K562 (cell line): ENCODE results near the gene CD244. TPM values are rescaled to one million over a fixed set of nuclear protein-coding genes. Genes with fewer than 3 reads are reported as not detected.
A peak's percentile ranks its signal among the peaks of the same experiment; 100 is the strongest.

Experiments
- ATAC-seq: fragments of 200-7000 bp; cut with Tn5 transposase; 3 replicates; pipeline ENCODE4 v1.9.1; 2020; ENCODE audit warnings: moderate library complexity
- BruUV-seq: library from RNA; stranded (reverse); fragments of 400-500 nt; replicated peaks from 2 replicates; lab custom pipeline; 2021; lab: Mats Ljungman, UMichigan
- CTCF ChIA-PET: fragments of 300-600 bp; formaldehyde crosslinking; extraction: SDS; loops from one replicate; lab custom pipeline; 2021; ENCODE audit warnings: low intra/inter-chr PET ratio; lab: Yijun Ruan, JAX
- POLR2A ChIA-PET: fragments of 300-600, 350-650 bp; sonication (Branson Sonifier 250); formaldehyde crosslinking; extraction: SDS; loops from one replicate; lab custom pipeline; 2021; ENCODE audit warnings: antibody characterized with exemption, inconsistent platforms; lab: Yijun Ruan, JAX
- DNase-seq, 4 experiments: peaks; one replicate each; pipeline versions ENCODE4 v3.0.0 to v3.0.0-alpha.2; 2011 to 2018; ENCODE audit warnings: low spot score in 3 of 4, mixed read lengths in 3 of 4; ENCODE audit errors: extremely low read depth in 1 of 4
- FAIRE-seq: peaks from 2 replicates; lab custom pipeline; 2011; peaks lifted over from hg19 to GRCh38; lab: Jason Lieb, UNC
- H2AFZ ChIP-seq: 2 replicates; pipeline ENCODE4 v1.6.0; 2011; ENCODE audit warnings: low read depth, low read length, control low read depth, inconsistent platforms
- H3K27ac ChIP-seq: fragments of 200-600 bp; 3 replicates; pipeline ENCODE4 v1.8.0; 2011; ENCODE audit warnings: low read depth, mild to moderate bottlenecking, control low read depth, inconsistent platforms, low read length, moderate library complexity, mixed read lengths; ENCODE audit errors: extremely low read depth
- H3K27me3 ChIP-seq, 2 experiments: fragments of 300-600 bp in 1 of 2; 2 replicates in 1 of 2; 3 replicates in 1 of 2; pipeline versions ENCODE4 v1.6.0 to v1.8.0; 2011; ENCODE audit warnings: inconsistent platforms in 2 of 2, low read length in 2 of 2, mild to moderate bottlenecking in 1 of 2, mixed read lengths in 1 of 2, moderate library complexity in 1 of 2; ENCODE audit not compliant: control insufficient read depth in 2 of 2, insufficient read depth in 2 of 2
- H3K36me3 ChIP-seq: fragments of 300-600 bp; 3 replicates; pipeline ENCODE4 v1.8.0; 2011; ENCODE audit warnings: mild to moderate bottlenecking, low read length, inconsistent platforms; ENCODE audit not compliant: control insufficient read depth, insufficient read depth
- H3K4me1 ChIP-seq, 2 experiments: fragments of 200-600 bp in 1 of 2; replicated peaks in 1 of 2; 2 replicates in 1 of 2; 3 replicates in 1 of 2; pipeline versions ENCODE4 v1.5.1 to v1.8.0; 2011; ENCODE audit warnings: inconsistent platforms in 2 of 2, low read length in 2 of 2, mild to moderate bottlenecking in 1 of 2, mixed read lengths in 1 of 2, moderate library complexity in 1 of 2; ENCODE audit not compliant: control insufficient read depth in 2 of 2, insufficient read depth in 2 of 2
- H3K4me2 ChIP-seq: 2 replicates; pipeline ENCODE4 v1.6.1; 2011; ENCODE audit warnings: low read length, control low read depth, inconsistent platforms, mixed read lengths; ENCODE audit not compliant: insufficient read depth
- H3K4me3 ChIP-seq: fragments of 200-600 bp; sonication (generic), shearing (Covaris generic); 2 replicates; pipeline ENCODE4 v1.5.1; 2016; ENCODE audit warnings: control low read depth, inconsistent platforms
- H3K79me2 ChIP-seq: fragments of 200-600 bp; 3 replicates; pipeline ENCODE4 v1.8.0; 2011; ENCODE audit warnings: low read length, inconsistent platforms; ENCODE audit not compliant: control insufficient read depth, insufficient read depth
- H3K9ac ChIP-seq, 2 experiments: 2 replicates each; pipeline versions ENCODE4 v1.6.0 to v1.6.1; 2011; ENCODE audit warnings: low read depth in 2 of 2, low read length in 2 of 2, control low read depth in 1 of 2, inconsistent platforms in 1 of 2, mild to moderate bottlenecking in 1 of 2, mixed read lengths in 1 of 2; ENCODE audit not compliant: insufficient read depth in 1 of 2
- H3K9me1 ChIP-seq: one replicate; pipeline ENCODE4 v1.6.0; 2011; ENCODE audit warnings: inconsistent platforms, mild to moderate bottlenecking, low read length, moderate library complexity; ENCODE audit not compliant: control insufficient read depth, insufficient read depth
- H3K9me3 ChIP-seq: replicated peaks from 2 replicates; pipeline ENCODE4 v1.5.1; 2011; ENCODE audit warnings: low read depth, low read length, inconsistent platforms; ENCODE audit not compliant: control insufficient read depth, insufficient read depth
- H4K20me1 ChIP-seq: replicated peaks from 2 replicates; pipeline ENCODE4 v1.6.1; 2011; ENCODE audit warnings: low read length, inconsistent platforms, mixed read lengths; ENCODE audit not compliant: control insufficient read depth, insufficient read depth
- CSDE1 ChIP-seq, 2 experiments: fragments of 450-650 bp; IDR thresholded peaks; 2 replicates each; pipeline ENCODE4 v1.6.1; 2016; ENCODE audit warnings: mild to moderate bottlenecking in 1 of 2
- DLX4 ChIP-seq: fragments of 250-450 bp; sonication (Bioruptor Pico); IDR thresholded peaks from 2 replicates; pipeline ENCODE4 v1.6.1; 2021; ENCODE audit warnings: mild to moderate bottlenecking
- ZFP1 ChIP-seq: fragments of 450-650 bp; formaldehyde crosslinking; IDR thresholded peaks from 2 replicates; pipeline ENCODE4 v1.4.0; 2020; ENCODE audit warnings: mild to moderate bottlenecking, mixed read lengths
- ZNF764 ChIP-seq: fragments of 250-450 bp; sonication (Bioruptor Pico); IDR thresholded peaks from 2 replicates; pipeline ENCODE4 v1.4.0; 2020; ENCODE audit warnings: low read depth, mild to moderate bottlenecking, moderate library complexity
- WGBS: fragments of 100-300 bp; shearing (Covaris generic); methylation state at CpG from one replicate; pipeline ENCODE4 v1.1.6; 2016; ENCODE audit warnings: low coverage, mixed read lengths; ENCODE audit not compliant: insufficient coverage; ENCODE audit errors: missing lambda C conversion rate; 5-methylcytosine and 5-hydroxymethylcytosine counted together
- in situ Hi-C: fragments of 300-500 bp; cut with MboI; formaldehyde crosslinking; loops from 4 replicates; pipeline ENCODE4 v1.15.0; 2018; ENCODE audit warnings: inconsistent platforms, mixed read lengths
- intact Hi-C: fragments of 100-400 bp; cut with micrococcal nuclease; formaldehyde crosslinking; loops from 2 replicates; pipeline ENCODE4 v1.14.2; 2022
- polyA plus RNA-seq, 8 experiments: library from polyadenylated mRNA; depleted of rRNA in 4 of 8; stranded (reverse) in 5 of 8; unstranded in 3 of 8; fragments of >200 nt; fragmentation: Nextera tagmentation in 2 of 8; fragmentation: Illumina TruSeq in 1 of 8; extraction: Ambion mirVana in 2 of 8; extraction: Trizol in 1 of 8; gene quantifications; 2 replicates each; pipeline versions ENCODE4 v1.2.1 to v1.2.3, GENCODE V29; 2011 to 2014; ENCODE audit warnings: inconsistent platforms in 1 of 8, missing spikeins in 1 of 8
- total RNA-seq, 7 experiments: library from RNA; depleted of rRNA in 6 of 7; stranded (reverse); fragments of >200 nt in 6 of 7; fragmentation: Illumina TruSeq in 2 of 7; extraction: Trizol in 2 of 7; gene quantifications; 2 replicates each; pipeline versions ENCODE4 v1.2.1 to v1.2.3, GENCODE V29; 2011 to 2021; ENCODE audit warnings: low replicate concordance in 1 of 7

CD244 gene
- total and polyA plus RNA-seq, 9 of the 15 experiments (the other 6 are each of a cell fraction or from before 2014, with no cell fraction given), result not detected

GRCh38 chr1:160883581-160884513, 21.2 kb upstream of the CD244 start:
- intact Hi-C loops (no loop called here), in situ Hi-C loops (no loop called here)
- BruUV-seq, result no TSS peak
- ATAC-seq, result no peak
- Histone ChIP-seq H3K27me3 (peaks cover 7 to 35% of the 10 kb centered on the region in 2 experiments; a peak in 4 of 5 replicates), H3K9me1 (no peaks in the 10 kb centered on the region), H3K79me2 (no peaks in the 10 kb centered on the region), H3K4me3 (no peak overlapping the region), H3K27ac (no peak overlapping the region), H3K36me3 (no peaks in the 10 kb centered on the region), H3K9ac (0 out of 4 replicates have a peak overlapping the region, but pooled peaks of 1 of the 2 experiments have one; percentile 10), H3K4me2 (no peak overlapping the region), H4K20me1 (no peaks in the 10 kb centered on the region), H2AFZ (no peak overlapping the region), H3K4me1 (0 out of 5 replicates have a peak, but pooled peaks cover 3 to 4% of the 10 kb centered on the region in 2 experiments), H3K9me3 (no peaks in the 10 kb centered on the region)
- 6% methylated on average over 13 of the region's 13 CpGs for WGBS
- POLR2A ChIA-PET, result interaction anchor here (0.6 to 0.8 kb wide), 2 partner anchors 9 to 309 kb away, joined by 3 to 5 read pairs; no protein-coding TSS in a partner anchor
- CTCF ChIA-PET, result no interaction called here
- no peak for DNase-seq
- no peak for FAIRE-seq
- TF ChIP-seq CSDE1 (IDR thresholded peaks at IDR 0.05), result no peak
- no peak for TF ChIP-seq ZFP1 (CRISPR knock-in tag)
- TF ChIP-seq DLX4, result no peak
- TF ChIP-seq ZNF764 (CRISPR knock-in tag), result no peak
